NAMALWA (cell line): ENCODE measurements around the gene RNF10.
A peak's percentile ranks its signal among the peaks of the same experiment; 100 is the strongest.
"Not testable (repeated sequence)": the region's sequence is repeated elsewhere in the genome, so short reads cannot be mapped to it uniquely, and the experiment has no call there.

Experiments
- DNase-seq: peaks from one replicate; pipeline ENCODE4 v3.0.0-alpha.2; 2015; ENCODE audit warnings: low spot score

RNF10 gene

DNA sequence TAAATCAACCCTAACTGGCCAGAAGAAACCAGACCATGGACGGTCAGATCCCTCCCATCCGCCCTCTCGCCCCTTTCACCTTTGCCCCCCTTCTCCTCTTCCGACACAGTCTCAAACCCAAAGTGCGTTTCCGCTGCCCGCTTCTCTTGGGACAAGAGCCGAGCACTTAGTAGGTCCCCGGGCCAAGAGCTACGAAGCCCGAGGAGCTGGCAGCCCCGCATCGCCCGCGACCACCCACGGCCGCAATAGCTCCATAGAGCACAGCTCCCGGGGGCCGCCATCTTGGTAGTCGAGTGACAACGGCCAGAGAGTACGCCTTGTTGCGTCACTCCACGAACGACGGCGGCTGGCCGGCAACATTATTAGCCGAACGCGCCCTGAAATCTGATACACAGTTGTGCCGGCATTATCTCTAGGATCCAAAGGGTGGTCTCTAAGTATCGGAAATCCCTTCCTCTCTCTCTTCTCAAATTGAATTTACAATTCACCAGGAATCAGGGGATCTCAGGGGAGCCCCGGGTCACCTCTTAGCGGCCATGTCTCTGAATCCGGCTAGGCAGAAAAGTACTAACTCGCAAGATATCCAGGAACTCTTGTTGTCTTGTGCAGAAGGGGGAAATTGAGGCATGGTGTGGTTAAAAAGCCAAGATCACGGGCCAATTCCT is 5.2 kb upstream of the RNF10 start, which contains the start of gene COQ5:
TSS of gene COQ5 (minus strand) at position 298 of the 665 bp plus-strand sequence. CDS start at position 281, 17 bp downstream.
- DNase-seq, result peak; percentile 88

DNA sequence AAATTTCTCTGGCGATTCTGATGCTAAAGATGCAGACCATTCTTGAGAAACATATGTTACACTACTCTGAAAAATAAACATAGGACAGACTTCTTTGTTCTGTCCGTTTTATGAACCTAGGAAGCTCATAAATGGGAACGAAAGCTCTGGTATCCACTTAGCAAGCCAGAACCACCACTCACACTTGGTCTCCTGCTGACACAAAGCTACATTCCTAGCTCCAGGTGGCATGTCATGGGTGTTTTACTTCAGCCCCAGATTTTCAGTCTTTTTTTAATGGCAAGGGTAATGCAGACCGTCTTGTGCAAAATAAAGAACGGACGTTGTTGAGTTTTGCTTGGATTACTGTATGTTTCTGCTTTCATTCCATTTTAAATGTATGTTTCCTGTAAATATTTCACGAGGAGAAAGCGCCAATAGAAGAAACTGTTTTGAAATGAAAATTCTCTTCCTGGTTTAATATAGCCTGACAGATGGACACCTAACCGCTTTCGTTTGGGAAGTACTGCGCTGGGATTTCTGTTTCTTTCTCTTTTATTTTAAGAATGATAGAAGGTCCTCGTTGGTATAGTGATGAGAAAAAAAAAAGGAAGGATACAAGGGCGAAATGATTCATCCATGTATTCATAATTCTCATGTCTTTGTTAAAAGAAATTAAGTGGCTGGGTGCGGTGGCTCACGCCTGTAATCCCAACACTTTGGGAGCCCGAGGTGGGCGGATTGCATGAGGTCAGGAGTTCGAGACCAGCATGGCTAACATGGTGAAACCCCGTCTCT is 4.3 kb upstream of the RNF10 start:
- DNase-seq, result peak; percentile 47

DNA sequence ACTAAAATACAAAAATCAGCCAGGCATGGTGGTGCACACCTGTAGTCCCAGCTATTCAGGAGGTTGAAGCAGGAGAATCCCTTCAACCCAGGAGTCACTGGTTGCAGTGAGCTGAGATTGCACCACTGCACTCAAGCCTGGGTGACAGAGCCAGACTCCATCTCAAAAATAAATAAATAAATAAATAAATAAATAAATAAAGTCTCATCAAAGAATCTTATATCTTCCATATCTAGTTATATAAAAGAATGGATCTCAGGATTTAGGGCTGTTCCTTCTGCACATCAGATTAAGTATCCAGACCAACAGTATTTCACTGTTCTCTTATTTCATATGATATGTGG is 3.8 kb upstream of the RNF10 start:
- DNase-seq, result not testable (repeated sequence)

DNA sequence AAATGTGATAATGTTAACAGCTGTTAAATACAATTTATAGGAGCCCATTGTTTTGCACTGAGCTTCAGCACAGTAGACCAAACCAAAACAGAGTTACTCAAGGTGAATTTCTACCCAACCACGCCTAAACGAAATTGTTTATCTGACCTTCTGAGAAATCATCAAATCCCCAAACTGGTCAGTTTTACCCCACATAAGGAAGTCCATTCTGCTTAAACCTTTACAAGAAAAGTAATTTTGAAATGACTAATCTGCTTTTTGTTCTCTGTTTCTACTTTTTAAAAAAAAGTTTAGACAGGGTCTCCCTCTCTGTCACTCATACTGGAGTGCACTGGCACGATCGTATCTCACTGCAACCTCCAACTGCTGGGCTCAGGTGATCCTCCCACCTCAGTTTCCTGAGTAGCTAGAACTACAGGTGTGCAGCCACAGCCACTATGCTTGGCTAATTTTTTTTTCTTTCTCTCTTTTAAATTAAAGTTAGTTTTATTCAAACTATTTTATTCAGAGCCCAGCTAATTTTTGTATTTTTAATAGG is 1.4 kb upstream of the RNF10 start:
- DNase-seq, result no peak

DNA sequence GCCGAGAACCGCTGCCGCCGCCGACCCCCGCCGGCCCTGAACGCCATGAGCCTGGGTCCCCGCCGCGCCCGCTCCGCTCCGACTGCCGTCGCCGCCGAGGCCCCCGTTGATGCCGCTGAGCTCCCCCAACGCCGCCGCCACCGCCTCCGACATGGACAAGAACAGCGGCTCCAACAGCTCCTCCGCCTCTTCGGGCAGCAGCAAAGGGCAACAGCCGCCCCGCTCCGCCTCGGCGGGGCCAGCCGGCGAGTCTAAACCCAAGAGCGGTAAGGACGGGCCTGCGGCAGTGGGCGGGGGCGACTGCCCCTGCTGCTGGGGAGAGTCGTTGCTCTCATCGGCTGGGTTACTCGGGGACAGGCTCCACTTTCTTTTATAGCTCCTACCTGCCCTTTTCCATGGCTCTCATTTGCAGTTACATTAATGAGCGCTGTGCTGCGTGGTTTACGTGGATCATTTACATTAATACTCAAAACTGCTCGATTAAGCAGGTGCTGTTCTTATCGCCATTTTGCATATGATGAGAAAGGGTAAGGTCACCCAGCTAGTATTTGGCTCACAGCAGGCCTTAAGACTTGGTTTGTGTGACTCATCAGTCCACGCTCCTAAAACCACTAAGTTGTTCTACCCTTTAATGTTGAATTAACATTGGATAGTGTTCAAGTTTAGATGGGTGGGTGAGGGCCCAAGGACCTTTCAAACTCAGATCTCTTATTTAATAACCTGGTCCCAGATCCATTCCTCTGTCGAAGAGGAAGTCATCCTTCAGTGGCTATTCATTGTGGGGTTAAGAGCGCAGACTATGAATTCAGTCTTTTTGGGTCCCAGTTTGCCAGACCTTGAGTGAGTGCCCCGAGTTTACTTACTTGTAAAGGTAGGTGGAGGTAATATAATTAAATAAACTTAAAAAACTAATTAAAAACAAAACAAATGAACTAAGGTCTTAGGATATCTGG is 823 bp downstream of the RNF10 start:
- peak; percentile 83 for DNase-seq

DNA sequence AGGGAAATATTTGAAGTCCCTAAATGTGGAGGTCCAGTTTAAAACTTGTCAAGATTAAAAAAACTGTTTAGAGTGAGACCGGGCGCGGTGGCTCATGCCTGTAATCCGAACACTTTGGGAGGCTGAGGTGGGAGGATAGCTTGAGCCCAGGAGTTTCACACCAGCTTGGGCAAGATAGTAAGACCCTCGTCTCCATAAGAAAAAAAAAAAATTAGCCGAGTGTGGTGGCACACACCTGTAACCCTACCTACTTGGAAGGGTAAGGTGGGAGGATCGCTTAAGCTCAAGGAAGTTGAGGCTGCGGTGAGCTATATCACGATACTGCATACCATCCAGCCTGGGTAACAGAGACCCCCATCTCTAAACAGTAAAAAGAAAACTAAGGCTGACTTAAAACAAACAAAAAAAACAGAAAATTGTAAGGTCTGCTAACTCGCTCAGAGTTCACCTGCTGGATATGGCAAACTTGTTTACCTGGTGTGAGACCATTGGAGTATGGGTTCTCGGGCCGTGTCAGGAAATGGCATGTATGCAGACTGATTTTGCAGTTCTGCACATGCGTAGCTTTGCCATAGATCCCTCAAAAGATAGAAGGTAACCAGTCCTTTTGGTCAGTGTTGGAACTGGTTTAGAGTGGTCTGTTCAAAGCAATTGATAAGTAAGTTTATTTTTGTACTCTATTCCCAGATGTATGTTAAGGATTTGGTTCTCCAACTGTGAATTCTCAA is 2.1 kb downstream of the RNF10 start:
- DNase-seq, result peak; percentile 40

DNA sequence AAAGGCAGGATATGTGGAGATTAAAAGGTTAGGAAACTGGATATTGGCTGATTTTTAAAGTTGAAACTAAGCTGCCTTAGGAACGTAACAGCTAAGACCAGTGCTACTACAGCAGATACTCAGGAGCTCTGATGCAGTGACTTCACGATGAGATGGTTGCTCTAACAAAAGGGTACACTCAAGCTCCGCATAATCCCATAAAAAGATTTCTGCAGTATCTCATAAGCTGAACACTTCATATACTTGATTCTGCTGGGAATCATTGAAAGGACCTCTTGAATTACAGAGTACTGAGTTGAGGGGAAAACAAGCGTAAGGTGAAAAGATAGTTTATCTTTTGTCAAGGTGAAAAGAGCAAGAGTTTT is 3.7 kb downstream of the RNF10 start:
- peak; percentile 43 for DNase-seq

DNA sequence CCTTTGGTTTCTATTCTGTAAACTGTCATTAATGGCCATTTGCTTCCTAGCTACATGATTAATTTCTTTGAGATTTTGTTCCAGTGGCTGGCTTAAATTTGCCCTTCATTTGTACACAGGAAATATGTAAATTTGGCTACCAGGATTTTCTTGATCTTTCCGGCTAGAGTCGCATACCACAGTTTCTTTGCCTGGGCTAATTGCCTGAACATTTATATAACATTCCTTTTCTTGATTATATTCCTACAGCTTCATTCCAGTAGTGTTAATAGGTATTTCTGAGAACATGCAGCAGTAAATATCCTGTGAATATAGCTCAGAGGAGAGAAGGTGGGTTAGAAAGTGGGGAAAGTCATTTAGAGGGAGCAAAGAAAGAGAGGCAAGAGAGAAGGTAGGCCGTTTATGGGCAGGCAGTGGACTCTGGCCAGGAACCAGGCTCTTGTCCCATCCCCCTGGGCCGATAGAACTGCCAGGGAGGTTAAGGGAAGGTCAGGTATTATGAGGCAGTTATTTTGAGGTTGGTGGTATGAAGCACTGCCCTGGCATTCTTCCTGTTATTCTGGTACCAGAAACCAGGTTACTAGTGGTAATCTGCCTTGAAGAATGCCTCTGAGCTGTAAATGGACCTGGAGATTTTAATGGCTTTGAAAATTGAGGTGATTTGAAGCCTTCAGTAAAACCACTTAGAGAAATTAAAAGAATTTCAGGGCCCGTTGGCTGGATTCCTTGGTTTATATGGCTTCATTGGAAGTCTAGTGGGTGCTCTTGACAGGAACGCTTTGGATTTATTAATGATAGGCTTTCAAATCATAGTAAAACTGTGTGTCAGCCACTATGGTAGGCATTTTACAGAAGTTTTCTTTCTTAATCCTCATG is 4.4 kb downstream of the RNF10 start:
- peak; percentile 36 for DNase-seq

DNA sequence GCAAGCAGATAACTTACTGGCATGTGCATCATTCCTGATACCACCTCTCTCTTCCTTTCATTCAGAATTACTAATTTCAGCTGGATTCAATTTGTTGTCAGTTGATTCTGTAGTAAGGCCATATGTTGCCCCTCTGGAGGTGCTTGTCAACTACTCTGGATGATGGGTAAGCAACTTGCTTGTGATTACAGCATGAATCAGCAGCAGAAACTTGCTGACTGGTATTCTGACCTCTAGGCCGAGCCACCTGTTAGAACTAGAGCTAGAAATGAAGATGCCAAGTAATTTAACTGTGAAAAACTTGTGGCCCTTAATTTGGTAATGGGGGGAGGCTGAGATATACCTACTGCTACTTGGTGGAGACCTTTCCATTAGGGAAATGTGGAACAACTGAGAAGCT is 5.1 kb downstream of the RNF10 start:
- no peak for DNase-seq

DNA sequence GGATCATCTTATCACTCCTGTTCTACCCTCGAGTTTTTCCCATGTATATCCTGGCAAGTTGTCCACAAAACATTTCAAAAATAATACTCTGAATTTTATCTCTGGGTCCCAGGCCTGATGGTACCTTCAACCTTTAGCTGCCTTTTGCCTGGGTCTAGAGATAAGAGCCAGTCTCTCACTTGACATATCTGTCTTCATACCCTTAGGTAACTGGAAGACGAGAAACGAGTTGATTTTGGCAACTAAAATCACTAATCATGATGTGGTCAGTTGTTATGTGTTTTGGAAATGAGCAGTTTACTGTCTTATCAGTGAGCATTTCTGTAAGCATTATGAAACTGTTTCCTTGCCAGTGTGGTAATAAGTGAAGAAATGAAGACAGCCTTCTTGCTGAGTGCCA is 6.3 kb downstream of the RNF10 start:
- no peak for DNase-seq

DNA sequence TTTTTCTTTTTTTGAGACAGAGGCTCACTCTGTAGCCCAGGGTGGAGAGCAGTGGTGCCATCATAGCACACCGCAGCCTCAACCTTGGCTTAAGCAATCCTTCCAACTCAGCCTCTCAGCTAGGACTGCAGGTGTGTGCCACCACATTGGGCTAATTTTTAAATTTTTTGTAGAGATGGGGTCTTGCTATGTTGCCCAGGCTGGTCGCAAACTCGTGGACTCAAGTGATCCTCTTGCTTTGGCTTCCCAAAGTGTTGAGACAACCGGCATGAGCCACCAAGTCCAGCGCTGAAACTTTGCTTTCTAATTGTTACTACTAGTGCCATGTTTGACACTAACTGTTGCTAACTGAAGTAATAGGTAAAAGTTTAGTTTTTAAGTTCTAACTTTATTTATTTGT is 8.0 kb downstream of the RNF10 start:
- no peak for DNase-seq

DNA sequence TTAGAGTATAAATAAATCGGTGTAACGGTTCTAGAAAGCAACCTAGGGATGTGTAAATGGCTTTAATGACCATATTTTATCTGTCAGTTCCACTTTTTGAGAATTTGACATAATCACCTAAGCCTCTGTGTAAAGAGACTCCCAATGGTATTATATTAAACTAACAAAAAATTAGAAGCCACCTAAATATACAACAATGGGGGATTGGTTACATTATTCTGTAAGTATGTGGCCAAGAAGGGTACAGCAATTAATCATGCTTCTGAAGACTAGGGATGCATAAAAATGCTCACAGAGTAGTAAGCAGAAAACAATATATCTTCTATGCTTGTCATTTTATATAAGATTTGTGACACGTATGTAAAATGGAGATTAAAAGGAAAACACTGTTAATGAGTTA is 10.5 kb downstream of the RNF10 start:
- no peak for DNase-seq

DNA sequence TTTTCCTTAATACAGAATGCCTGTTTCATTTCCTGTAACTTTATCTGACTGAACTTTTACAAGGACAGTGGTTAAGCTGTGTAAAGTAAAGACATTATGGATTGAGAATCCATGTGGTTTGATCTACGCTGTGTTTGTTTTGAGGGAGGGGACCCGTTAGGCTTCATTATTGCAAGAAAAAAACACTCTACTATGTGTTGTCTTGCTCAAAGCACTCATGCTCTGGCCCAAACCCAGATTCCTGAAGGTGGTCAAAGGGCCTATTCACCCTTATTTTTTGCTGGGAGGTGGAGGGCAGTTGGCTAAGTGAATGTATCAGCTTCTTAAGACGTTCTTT is 11.9 kb downstream of the RNF10 start:
- no peak for DNase-seq

DNA sequence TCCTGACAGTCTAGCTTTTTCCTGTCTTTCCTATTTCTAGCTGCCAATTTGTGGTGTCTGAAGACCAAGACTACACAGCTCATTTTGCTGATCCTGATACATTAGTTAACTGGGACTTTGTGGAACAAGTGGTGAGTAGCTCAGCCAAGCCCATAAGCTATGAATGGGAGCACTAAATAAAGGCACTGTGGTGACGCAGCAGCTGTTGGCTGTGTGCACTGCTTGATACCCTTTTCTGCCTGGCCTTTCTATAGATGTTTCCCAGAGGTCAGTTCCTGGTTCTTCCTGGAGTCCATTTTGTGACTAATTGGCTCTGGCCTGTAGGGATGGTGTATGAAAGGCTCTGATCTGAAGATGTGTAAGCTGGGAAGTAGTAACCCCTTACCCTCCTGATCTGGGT is 20.5 kb downstream of the RNF10 start:
- DNase-seq, result no peak

DNA sequence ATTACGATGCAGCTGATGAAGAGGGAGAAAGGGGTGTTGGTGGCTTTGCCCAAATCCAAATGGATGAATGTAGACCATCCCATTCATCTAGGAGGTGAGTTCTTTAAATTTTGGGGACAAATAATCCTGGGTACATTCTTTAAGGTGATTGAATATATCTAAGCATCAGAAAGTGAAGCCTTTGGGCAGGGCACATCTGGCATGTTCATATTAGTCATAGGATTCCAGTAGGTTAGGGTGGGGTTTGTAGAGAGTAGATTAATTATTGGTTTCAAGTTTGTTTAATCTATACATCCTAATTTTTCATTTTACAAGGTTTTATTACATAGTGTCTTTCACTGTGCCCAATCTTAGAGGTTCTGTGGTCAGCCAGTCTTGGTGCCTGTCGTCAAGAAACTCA is 23.4 kb downstream of the RNF10 start:
- DNase-seq, result no peak

DNA sequence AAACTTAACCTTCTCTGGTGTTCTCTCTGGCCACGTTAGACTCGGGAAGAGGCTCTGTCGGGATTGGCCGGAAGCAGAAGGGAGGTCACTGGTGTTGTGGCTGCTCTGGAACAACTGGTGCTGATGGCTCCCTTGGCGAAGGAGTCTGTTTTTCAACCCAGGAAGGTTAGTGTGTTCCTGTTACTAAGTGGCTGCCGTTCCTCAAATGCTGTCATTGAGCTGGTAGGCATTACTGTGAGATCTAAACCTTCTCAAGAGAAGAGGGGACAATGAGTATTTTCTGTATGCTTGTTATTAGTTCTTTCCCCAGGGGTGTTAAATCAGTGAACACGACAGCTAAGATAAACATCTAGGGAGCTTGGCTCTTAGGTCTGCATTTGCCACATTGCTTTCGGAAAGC is 28.8 kb downstream of the RNF10 start:
- no peak for DNase-seq

DNA sequence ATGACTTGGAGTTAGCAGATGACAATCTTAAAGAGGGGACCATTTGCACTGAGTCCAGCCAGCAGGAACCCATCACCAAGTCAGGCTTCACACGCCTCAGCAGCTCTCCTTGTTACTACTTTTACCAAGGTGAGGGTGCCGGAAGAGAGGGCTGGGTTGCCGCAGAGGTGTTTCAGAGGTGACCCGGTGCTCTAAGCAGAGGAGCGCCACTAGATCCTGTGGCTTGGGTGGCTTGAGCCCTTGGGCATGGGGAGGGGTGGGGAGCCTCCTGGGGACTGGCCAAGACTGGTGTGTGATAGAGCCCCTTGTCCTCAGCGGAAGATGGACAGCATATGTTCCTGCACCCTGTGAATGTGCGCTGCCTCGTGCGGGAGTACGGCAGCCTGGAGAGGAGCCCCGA is 29.3 kb downstream of the RNF10 start:
- DNase-seq, result no peak

DNA sequence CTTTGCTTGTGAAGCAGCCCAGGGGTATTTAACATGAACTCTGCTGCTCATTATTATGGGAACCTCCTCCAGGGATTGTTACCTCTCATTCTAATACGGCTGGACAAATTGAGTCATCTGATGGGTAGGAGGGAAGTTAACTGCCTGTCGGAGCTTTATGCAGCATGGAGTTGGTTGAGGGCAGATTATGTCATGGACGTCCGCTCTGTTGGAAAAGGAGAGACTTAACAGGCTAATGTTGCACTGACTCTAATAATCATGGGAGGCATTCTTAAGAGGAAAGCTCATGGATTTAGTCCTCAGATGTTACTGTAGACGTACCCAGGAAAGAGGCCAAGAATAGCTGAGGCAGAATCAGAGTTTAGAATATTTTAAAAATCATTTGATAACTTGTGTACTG is 37.1 kb downstream of the RNF10 start:
- no peak for DNase-seq

DNA sequence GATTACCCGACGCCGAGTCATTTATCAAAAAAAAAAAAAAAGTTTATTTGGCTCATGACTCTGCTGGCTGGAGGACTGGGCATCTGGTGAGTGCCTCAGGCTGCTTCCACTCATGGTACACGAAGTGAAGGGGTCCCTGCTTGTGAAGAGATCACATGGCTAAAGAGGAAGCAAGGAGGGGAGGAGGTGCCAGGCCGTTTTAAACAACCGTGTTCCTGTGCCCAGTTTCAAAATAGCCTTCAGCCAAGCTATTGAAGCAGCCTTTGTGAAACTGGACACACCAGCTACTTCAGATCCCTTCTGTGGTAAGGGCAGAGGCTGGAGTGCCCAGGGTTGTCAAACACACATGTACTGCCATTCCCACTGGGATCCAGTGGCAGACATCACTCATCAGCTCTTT is 39.4 kb downstream of the RNF10 start:
- DNase-seq, result no peak

DNA sequence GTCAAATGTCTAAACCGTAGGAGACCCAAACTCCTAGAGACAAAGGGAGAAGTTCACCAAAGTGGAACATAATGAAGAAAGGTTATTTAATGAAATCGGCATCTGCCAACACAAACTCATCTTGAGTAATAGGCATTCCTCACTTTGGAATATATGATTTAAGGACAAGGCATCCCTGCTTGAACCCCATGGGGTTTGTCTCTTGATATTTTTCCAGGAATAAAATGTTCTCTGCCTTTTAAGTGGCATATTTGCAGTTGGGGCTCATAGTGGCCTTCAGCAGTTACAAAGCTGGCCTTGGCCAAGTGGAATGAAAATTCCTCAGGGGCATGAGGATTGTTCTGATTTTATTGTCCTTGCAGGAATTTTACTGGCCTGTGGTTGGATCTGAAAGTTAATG is 40.0 kb downstream of the RNF10 start:
- no peak for DNase-seq

DNA sequence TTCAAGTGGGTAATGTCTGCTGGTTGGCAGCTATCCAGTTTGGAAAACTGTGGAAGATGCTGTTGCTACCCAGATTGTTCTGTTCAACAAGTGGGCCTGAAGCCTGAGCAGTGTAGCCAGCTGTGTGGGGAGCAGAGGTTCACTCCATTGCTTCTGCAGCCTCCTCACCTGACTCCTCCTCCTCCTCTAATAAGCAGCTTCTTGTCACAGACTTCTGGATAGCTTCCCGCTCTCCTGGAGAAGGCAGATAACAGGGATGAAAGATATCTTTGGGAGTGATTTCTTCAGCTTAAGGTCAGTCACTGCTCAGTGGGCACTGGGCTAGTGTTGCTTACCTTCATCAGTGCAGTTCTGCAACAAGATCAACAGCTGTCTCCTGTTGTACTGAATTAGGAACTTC is 45.0 kb downstream of the RNF10 start:
- no peak for DNase-seq
